Activated CD4-positive, alpha-beta memory T cell treated with anti-CD3 and anti-CD28 coated beads, Interleukin-2, amount 10 ng/mL, durations not matched to agents 7 days and 5 days (primary cell): ENCODE results near the gene OR56A5. TPM values are rescaled to one million over a fixed set of nuclear protein-coding genes. Genes with fewer than 3 reads are reported as not detected.

Experiments
- CTCF ChIA-PET: fragments of 350-600 bp; sonication (Branson Sonifier 250); formaldehyde crosslinking; loops from one replicate; lab custom pipeline; 2021; ENCODE audit warnings: antibody characterized with exemption, inconsistent platforms; lab: Charles Lee
- POLR2A ChIA-PET: fragments of 350-600 bp; sonication (Branson Sonifier 250); formaldehyde crosslinking; loops from one replicate; lab custom pipeline; 2021; ENCODE audit warnings: antibody characterized with exemption; lab: Charles Lee
- DNase-seq: peaks from one replicate; pipeline ENCODE4 v3.0.0-alpha.2; 2020
- H3K27ac Mint-ChIP-seq: one replicate; pipeline ENCODE4 v1.8.0; 2021; ENCODE audit warnings: mild to moderate bottlenecking, mixed read lengths
- H3K27me3 Mint-ChIP-seq: one replicate; pipeline ENCODE4 v1.8.0; 2021; ENCODE audit warnings: mixed read lengths
- H3K36me3 Mint-ChIP-seq: one replicate; pipeline ENCODE4 v1.8.0; 2021; ENCODE audit warnings: low read depth, mixed read lengths
- H3K4me1 Mint-ChIP-seq: one replicate; pipeline ENCODE4 v1.8.0; 2021; ENCODE audit warnings: mixed read lengths
- H3K4me3 Mint-ChIP-seq: one replicate; pipeline ENCODE4 v1.8.0; 2021; ENCODE audit warnings: mild to moderate bottlenecking, mixed read lengths
- H3K9me3 Mint-ChIP-seq: one replicate; pipeline ENCODE4 v1.8.0; 2021; ENCODE audit warnings: mixed read lengths
- total RNA-seq, 2 experiments: library from RNA; stranded (reverse); gene quantifications; one replicate each; pipeline ENCODE4 v1.2.3, GENCODE V29; 2021

Gene OR56A5
- total RNA-seq = not detected

- no peak for DNase-seq
- CTCF ChIA-PET = no interaction called here
- H3K4me3 Mint-ChIP-seq = no peak within 1 kb of the TSS
- no peak within 1 kb of the TSS for H3K27ac Mint-ChIP-seq
- POLR2A ChIA-PET = no interaction called here
- H3K36me3 Mint-ChIP-seq = no peaks in the 10 kb centered on the region
- no peaks in the 10 kb centered on the region for H3K27me3 Mint-ChIP-seq
- H3K4me1 Mint-ChIP-seq = no peaks in the 10 kb centered on the region
- peaks cover 4% of the 10 kb centered on the region for H3K9me3 Mint-ChIP-seq
These were observed at the start of gene OR56A5 for GRCh38 chr11:5968394-5968793. OR56A5 (minus strand) TSS chr11:5968494; CDS start chr11:5968494, 0 bp downstream.

- no peak overlapping the region for H3K27ac Mint-ChIP-seq
- H3K9me3 Mint-ChIP-seq = no peaks in the 10 kb centered on the region
- H3K27me3 Mint-ChIP-seq = peaks cover 9% of the 10 kb centered on the region
- H3K4me1 Mint-ChIP-seq = no peaks in the 10 kb centered on the region
- H3K36me3 Mint-ChIP-seq = no peaks in the 10 kb centered on the region
- no peak overlapping the region for H3K4me3 Mint-ChIP-seq
- POLR2A ChIA-PET = no interaction called here
- CTCF ChIA-PET = no interaction called here
- no peak for DNase-seq
These were observed 44.7 kb upstream of the OR56A5 start for GRCh38 chr11:6013042-6013441.

GRCh38 chr11:6012035-6012668, 43.9 kb upstream of the OR56A5 start:
- CTCF ChIA-PET = interaction anchor here (1.0 kb wide), 1 partner anchor 342 kb away, joined by 4 read pairs; no protein-coding TSS in a partner anchor
- no peaks in the 10 kb centered on the region for H3K9me3 Mint-ChIP-seq
- POLR2A ChIA-PET = no interaction called here
- peaks cover 9% of the 10 kb centered on the region for H3K27me3 Mint-ChIP-seq
- H3K4me1 Mint-ChIP-seq = no peaks in the 10 kb centered on the region
- no peak for DNase-seq
- no peak overlapping the region for H3K27ac Mint-ChIP-seq
- H3K4me3 Mint-ChIP-seq = no peak overlapping the region
- H3K36me3 Mint-ChIP-seq = no peaks in the 10 kb centered on the region

- no peak for DNase-seq
- no peak within 1 kb of the TSS for H3K4me3 Mint-ChIP-seq
- H3K9me3 Mint-ChIP-seq = no peaks in the 10 kb centered on the region
- no peak within 1 kb of the TSS for H3K27ac Mint-ChIP-seq
- CTCF ChIA-PET = no interaction called here
- POLR2A ChIA-PET = no interaction called here
- no peaks in the 10 kb centered on the region for H3K4me1 Mint-ChIP-seq
- H3K27me3 Mint-ChIP-seq = peaks cover 9% of the 10 kb centered on the region
- no peaks in the 10 kb centered on the region for H3K36me3 Mint-ChIP-seq
These were observed 38.6 kb upstream of the OR56A5 start, which contains the start of gene OR56A4 for GRCh38 chr11:6006846-6007245. OR56A4 (minus strand) TSS chr11:6006946; CDS start chr11:6002992, 3,954 bp downstream.

- ChIA-PET POLR2A (no interaction called here), CTCF (no interaction called here)
- peaks cover 7% of the 10 kb centered on the region for H3K27me3 Mint-ChIP-seq
- no peak overlapping the region for H3K4me3 Mint-ChIP-seq
- H3K27ac Mint-ChIP-seq = no peak overlapping the region
- no peaks in the 10 kb centered on the region for H3K9me3 Mint-ChIP-seq
- DNase-seq = no peak
- no peaks in the 10 kb centered on the region for H3K4me1 Mint-ChIP-seq
- H3K36me3 Mint-ChIP-seq = no peaks in the 10 kb centered on the region
These were observed 38.1 kb upstream of the OR56A5 start for GRCh38 chr11:6006395-6006794.

GRCh38 chr11:6002202-6002699, 34.0 kb upstream of the OR56A5 start:
- Mint-ChIP-seq H3K4me3 (no peak overlapping the region), H3K36me3 (no peaks in the 10 kb centered on the region), H3K27me3 (no peaks in the 10 kb centered on the region), H3K27ac (no peak overlapping the region), H3K9me3 (no peaks in the 10 kb centered on the region), H3K4me1 (no peaks in the 10 kb centered on the region)
- ChIA-PET POLR2A (no interaction called here), CTCF (no interaction called here)
- DNase-seq = no peak

GRCh38 chr11:5994791-5995190, 26.5 kb upstream of the OR56A5 start:
- no peaks in the 10 kb centered on the region for H3K9me3 Mint-ChIP-seq
- ChIA-PET POLR2A (no interaction called here), CTCF (interaction anchor here (1.1 kb wide), 1 partner anchor 368 kb away, joined by 3 read pairs; no protein-coding TSS in a partner anchor)
- no peak overlapping the region for H3K4me3 Mint-ChIP-seq
- H3K27ac Mint-ChIP-seq = no peak overlapping the region
- H3K27me3 Mint-ChIP-seq = peaks cover 2% of the 10 kb centered on the region
- no peaks in the 10 kb centered on the region for H3K36me3 Mint-ChIP-seq
- no peaks in the 10 kb centered on the region for H3K4me1 Mint-ChIP-seq
- no peak for DNase-seq

GRCh38 chr11:5992604-5993251, 24.4 kb upstream of the OR56A5 start:
- Mint-ChIP-seq H3K27ac (no peak overlapping the region), H3K27me3 (peaks cover 7% of the 10 kb centered on the region), H3K9me3 (no peaks in the 10 kb centered on the region), H3K4me1 (no peaks in the 10 kb centered on the region), H3K36me3 (no peaks in the 10 kb centered on the region), H3K4me3 (no peak overlapping the region)
- CTCF ChIA-PET = interaction anchor here (1.3 to 1.7 kb wide), 3 partner anchors 324 to 370 kb away, joined by 3 to 6 read pairs (median 4); no protein-coding TSS in a partner anchor
- POLR2A ChIA-PET = no interaction called here
- DNase-seq = no peak

- POLR2A ChIA-PET = no interaction called here
- Mint-ChIP-seq H3K9me3 (no peaks in the 10 kb centered on the region), H3K36me3 (no peaks in the 10 kb centered on the region), H3K4me1 (no peaks in the 10 kb centered on the region), H3K27me3 (peaks cover 9% of the 10 kb centered on the region), H3K4me3 (no peak overlapping the region), H3K27ac (no peak overlapping the region)
- no peak for DNase-seq
- CTCF ChIA-PET = interaction anchor here (1.3 to 1.7 kb wide), 3 partner anchors 325 to 371 kb away, joined by 3 to 6 read pairs (median 4); no protein-coding TSS in a partner anchor
These were observed 23.9 kb upstream of the OR56A5 start for GRCh38 chr11:5992150-5992549.

- Mint-ChIP-seq H3K4me1 (no peaks in the 10 kb centered on the region), H3K9me3 (no peaks in the 10 kb centered on the region)
These were observed 20.9 kb upstream of the OR56A5 start for GRCh38 chr11:5989203-5989602.

GRCh38 chr11:5986885-5987284, 18.6 kb upstream of the OR56A5 start, which contains the start of gene OR52L1:
OR52L1 (minus strand) TSS chr11:5986985; CDS start chr11:5986930, 55 bp downstream.
- no peaks in the 10 kb centered on the region for H3K4me1 Mint-ChIP-seq
- no peaks in the 10 kb centered on the region for H3K36me3 Mint-ChIP-seq
- H3K4me3 Mint-ChIP-seq = no peak within 1 kb of the TSS
- no peak for DNase-seq
- H3K27ac Mint-ChIP-seq = no peak within 1 kb of the TSS
- peaks cover 9% of the 10 kb centered on the region for H3K27me3 Mint-ChIP-seq
- no peaks in the 10 kb centered on the region for H3K9me3 Mint-ChIP-seq
- ChIA-PET POLR2A (no interaction called here), CTCF (no interaction called here)

More at GRCh38 chr11:5989203-5989602, 20.9 kb upstream of the OR56A5 start:
- H3K27me3 Mint-ChIP-seq = peaks cover 9% of the 10 kb centered on the region
- no peak overlapping the region for H3K4me3 Mint-ChIP-seq
- CTCF ChIA-PET = interaction anchor here (0.6 kb wide), 1 partner anchor 141 kb away, joined by 3 read pairs; no protein-coding TSS in a partner anchor
- POLR2A ChIA-PET = no interaction called here
- no peaks in the 10 kb centered on the region for H3K36me3 Mint-ChIP-seq
- no peak overlapping the region for H3K27ac Mint-ChIP-seq
- no peak for DNase-seq

- peaks cover 2% of the 10 kb centered on the region for H3K27me3 Mint-ChIP-seq
- ChIA-PET POLR2A (no interaction called here), CTCF (no interaction called here)
- H3K4me3 Mint-ChIP-seq = no peak overlapping the region
- no peak for DNase-seq
- no peaks in the 10 kb centered on the region for H3K4me1 Mint-ChIP-seq
- no peaks in the 10 kb centered on the region for H3K36me3 Mint-ChIP-seq
- H3K9me3 Mint-ChIP-seq = no peaks in the 10 kb centered on the region
- H3K27ac Mint-ChIP-seq = no peak overlapping the region
These were observed 15.1 kb upstream of the OR56A5 start for GRCh38 chr11:5983443-5983842.

- Mint-ChIP-seq H3K36me3 (no peaks in the 10 kb centered on the region), H3K4me1 (no peaks in the 10 kb centered on the region), H3K27ac (no peak overlapping the region), H3K9me3 (no peaks in the 10 kb centered on the region), H3K4me3 (no peak overlapping the region), H3K27me3 (no peaks in the 10 kb centered on the region)
- POLR2A ChIA-PET = no interaction called here
- CTCF ChIA-PET = no interaction called here
- DNase-seq = no peak
These were observed 5.2 kb upstream of the OR56A5 start for GRCh38 chr11:5973530-5973929.
